Dermis blood vessel endothelial cell (primary cell): ENCODE data around the gene YLPM1. TPM values are rescaled to one million over a fixed set of nuclear protein-coding genes. Genes with fewer than 3 reads are reported as not detected.
A peak's percentile ranks its signal among the peaks of the same experiment; 100 is the strongest.

Experiments used
- DNase-seq: peaks from one replicate; pipeline ENCODE4 v3.0.0; 2010
- total RNA-seq: library from RNA; depleted of rRNA; stranded (reverse); fragments of >200 nt; gene quantifications from 2 replicates; pipeline ENCODE4 v1.2.3, GENCODE V29; 2014

Gene YLPM1
- total RNA-seq, 1 donor from 2014 or later, result 32.3 TPM

DNA sequence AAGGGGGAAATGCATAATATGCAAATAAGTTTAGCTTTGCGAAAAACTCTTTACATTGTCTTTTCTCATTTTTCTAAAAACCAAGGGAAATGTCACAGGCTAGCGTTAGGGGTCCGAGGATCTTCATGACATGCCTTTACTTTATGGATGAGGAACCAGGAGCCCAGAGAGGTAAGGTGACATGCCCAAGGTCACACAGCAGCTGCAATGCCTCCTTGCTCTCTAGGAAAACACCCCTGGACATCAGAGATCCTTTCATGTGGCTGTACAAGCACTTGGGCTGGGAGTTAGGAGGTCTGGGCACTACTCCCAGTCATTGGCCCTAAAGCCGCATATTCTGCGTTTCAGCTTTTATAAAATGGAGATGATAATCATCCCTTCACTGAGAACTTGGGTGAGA lies 112.1 kb downstream of the YLPM1 start:
- no peak for DNase-seq

DNA sequence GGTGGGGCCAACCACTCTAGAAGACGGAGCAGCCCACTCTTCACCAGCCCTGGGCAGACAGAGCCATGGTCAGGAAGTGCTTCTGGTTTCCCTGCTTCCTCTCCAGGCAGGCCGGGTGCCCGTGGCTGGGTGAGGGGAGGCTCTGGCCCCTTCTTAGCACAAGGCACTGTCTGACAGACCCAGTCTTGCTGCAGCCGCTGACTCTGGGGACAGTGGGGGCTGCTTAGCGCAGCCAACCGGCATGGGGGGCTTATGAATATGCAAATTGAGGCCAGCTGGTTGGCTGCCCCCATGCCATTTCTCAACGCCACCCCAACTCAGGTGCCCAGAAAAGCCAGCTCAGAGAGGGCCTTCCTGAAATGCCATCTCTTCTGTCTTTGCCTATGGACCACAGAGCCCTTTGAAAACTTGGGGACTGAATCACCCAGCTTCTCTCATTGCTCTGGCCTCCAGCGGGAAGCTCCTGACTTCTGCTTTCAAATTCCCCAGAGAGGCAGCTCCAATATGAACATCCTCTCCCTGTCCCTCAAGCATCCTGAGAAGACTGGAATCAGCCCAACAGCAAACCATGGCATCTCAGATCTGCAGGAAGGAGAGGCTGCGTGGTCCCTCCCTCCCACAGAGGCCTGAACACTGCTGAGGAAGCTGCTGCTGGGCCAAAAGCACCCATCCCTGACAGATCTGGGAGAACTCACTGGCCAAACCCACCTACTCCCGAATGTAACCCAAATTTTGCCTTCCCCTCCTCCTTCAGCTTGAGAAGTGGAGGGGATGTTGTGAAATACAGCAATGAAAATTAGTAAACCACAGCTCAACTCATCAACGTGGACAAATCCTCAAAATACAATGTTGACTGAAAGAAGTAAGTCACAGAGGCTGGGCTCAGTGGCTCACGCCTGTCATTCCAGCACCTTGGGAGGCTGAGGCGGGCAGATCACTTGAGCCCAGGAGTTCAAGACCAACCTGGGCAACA lies 113.1 kb downstream of the YLPM1 start, which contains the start of gene PROX2:
PROX2 (minus strand) TSS at position 205 of the 973 bp plus-strand sequence. CDS start 12,311 bp downstream, outside the sequence.
- DNase-seq, result peak; percentile 28

DNA sequence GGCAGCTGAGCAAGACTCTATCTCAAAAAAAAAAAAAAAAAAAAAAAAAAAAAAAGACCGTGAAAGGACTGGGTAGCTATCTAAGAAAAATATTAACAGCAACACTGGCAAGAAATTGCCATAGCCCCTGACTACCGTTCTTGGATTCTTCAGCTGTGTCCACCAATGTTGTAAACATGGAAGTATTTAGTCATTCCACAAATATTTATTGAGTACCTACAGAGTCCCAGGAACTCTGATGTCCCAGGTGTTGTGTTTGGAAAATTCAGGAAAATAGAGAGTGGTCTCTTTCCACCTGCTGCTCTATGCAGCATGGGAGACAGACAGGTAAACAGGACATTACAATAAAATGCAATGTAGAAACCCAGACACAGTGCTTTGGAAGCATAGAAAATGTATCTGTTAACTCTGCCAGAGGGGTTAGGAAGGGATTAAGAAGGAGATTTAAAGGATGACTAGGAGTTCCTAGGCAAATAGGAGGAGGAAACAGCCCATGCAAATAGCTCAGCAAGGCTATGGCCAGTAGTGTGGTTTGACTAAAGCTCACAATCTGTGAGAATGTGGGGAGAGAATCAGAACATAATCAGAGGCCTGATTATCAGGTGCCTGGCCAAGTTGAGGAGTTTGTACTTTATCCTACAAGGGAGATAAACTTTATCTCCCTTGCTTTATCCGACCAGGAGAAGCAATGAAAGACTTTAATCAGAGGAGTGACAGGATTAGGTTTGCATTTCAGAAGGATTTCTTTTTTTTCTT lies 116.5 kb downstream of the YLPM1 start:
- no peak for DNase-seq

DNA sequence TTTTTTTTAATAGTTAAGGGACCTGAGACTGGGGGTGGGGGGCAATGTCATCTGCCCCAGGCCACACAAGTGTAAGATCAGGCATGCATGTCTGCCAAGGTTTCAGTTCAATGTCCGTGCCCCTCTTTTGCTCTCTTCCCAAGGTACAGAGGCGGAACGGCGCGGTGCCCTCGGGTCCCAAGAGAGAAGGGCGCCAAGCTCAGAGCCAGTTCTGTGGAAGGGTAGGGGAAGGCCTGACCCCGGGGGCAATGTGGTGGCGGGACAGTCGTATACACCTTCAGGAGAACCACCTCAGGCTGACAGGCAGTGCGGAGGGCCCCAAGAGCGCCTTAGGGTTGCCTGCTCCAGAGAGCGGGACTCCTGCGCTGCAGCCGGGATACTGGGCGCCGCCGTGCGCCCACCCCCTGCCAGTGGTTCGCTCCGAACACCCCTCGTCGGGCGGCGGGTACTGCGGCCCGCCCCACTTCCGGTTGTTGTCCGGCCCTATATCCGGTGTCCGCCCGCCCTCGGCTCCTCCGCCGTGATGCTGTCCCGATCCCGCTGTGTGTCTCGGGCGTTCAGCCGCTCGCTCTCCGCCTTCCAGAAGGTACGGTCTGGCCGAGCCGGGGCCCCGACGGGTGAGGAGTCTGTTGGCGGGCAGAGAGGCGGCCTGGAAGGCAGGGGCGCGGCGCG lies 118.5 kb downstream of the YLPM1 start, which contains the start of gene DLST:
DLST (plus strand) TSS at position 486 of the 672 bp plus-strand sequence; CDS start at position 524, 38 bp downstream.
- peak; percentile 91 for DNase-seq

DNA sequence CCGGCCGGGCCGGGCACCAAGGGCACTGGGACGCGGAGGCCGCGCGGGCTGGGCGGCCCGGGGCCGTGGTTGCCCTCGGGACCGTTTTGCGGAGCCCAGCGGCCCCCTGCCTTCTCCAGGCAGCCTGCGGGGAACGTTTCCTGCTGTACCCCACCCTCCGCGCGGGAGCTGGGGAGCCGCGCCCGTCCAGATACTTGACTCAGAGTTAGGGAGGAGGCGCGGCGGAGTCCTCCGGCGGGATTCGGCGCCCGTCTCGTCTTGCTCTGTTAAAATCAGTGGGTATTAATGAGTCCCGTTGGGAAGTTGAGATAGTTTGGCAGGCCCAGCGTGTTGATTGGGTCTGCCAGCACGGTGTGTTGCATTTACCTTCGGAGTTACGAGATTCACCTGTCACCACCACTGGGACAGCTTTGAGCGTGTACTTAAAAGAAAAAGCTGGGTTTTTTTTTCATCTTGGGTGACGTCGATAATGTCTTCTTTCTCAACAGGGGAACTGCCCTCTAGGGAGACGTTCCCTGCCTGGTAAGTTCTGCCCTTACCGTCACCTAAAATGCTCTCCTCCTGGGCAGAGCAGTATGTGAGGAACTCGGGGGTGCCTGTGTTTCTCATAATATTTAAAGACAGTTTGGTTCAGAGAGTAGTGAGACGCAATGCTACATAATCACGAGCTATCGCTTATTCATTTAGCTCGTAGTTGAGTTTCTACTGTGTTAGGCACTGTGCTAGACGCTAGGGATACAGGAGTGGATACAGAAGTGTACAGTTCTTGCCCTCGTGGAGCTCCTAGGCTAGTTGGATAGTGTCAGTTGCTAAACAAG lies 119.2 kb downstream of the YLPM1 start:
- DNase-seq, result peak; percentile 61

Other genes with a start within 250 kb of the YLPM1 start
- gene LTBP2, start 151.1 kb upstream of the YLPM1 start, total RNA-seq, result 89.2 and 90.5 TPM in 2 replicates
- 27.6 and 33.9 TPM in 2 replicates for gene AREL1, start 50.2 kb upstream of the YLPM1 start, total RNA-seq
- gene FCF1, start 50.2 kb upstream of the YLPM1 start, total RNA-seq, result 29.6 and 52.5 TPM in 2 replicates
- not detected in 2 replicates for gene PROX2, start 112.8 kb downstream of the YLPM1 start, total RNA-seq
- gene DLST, start 118.6 kb downstream of the YLPM1 start, total RNA-seq, result 58.0 and 91.4 TPM in 2 replicates
- 10.4 and 12.4 TPM in 2 replicates for gene RPS6KL1, start 159.9 kb downstream of the YLPM1 start, total RNA-seq
- gene PGF, start 192.3 kb downstream of the YLPM1 start, total RNA-seq, result 126 and 252 TPM in 2 replicates
- 85.6 and 134 TPM in 2 replicates for gene EIF2B2, start 239.6 kb downstream of the YLPM1 start, total RNA-seq